Measurements from ENCODE around the gene CNN1. TPM values are rescaled to one million over a fixed set of nuclear protein-coding genes. Genes with fewer than 3 reads are reported as not detected.

CNN1 gene
- polyA plus RNA-seq, 1 of the 3 experiments (the other 2 are of a cell fraction), result 4.6 TPM

- no peaks in the 10 kb centered on the region for H3K9me3 ChIP-seq
- H3K4me3 ChIP-seq (ENCODE audit: low read depth in 2 of 2, low read length in 1 of 2), result no peak overlapping the region
- no peak overlapping the region for H3K9ac ChIP-seq
- H3K27ac ChIP-seq (ENCODE audit: low read depth in 2 of 2, low read length in 1 of 2), result no peak overlapping the region
- H2AFZ ChIP-seq (ENCODE audit: low read depth), result no peak overlapping the region
- H3F3A ChIP-seq (replicated peaks; ENCODE audit: insufficient read depth), result no peaks in the 10 kb centered on the region
- no peaks in the 10 kb centered on the region for H3K27me3 ChIP-seq (ENCODE audit: insufficient read depth)
- DNase-seq, result peak; percentile 78
- ChIA-PET CTCF (interaction anchor here (0.7 to 2.0 kb wide), 5 partner anchors 9 to 116 kb away, joined by 3 to 10 read pairs (median 5); partner anchors contain the start of gene PRKCSH), POLR2A (interaction anchor here (0.5 to 1.7 kb wide), 4 partner anchors 21 to 46 kb away, joined by 3 to 4 read pairs (median 4); no protein-coding TSS in a partner anchor)
- TF ChIP-seq RAD21 (IDR thresholded peaks at IDR 0.05; ENCODE audit: low read length) (peak; percentile 37; the same call in 1 of the 2 replicates), FOXJ3 (CRISPR knock-in tag; IDR thresholded peaks at IDR 0.05) (no peak), SMC3 (IDR thresholded peaks at IDR 0.05; ENCODE audit: low read depth, low read length) (no peak; the same call in 1 of the 2 replicates), CTCF (IDR thresholded peaks at IDR 0.05) (peak; percentile 50)
- no peaks in the 10 kb centered on the region; a peak in 1 of 4 replicates for H3K4me1 ChIP-seq (ENCODE audit: control insufficient read depth in 1 of 2, insufficient read depth in 2 of 2, low read depth in 1 of 2, low read length in 1 of 2)
- peaks cover 13% of the 10 kb centered on the region for H4K20me1 ChIP-seq (ENCODE audit: insufficient read depth)
- H3K79me2 ChIP-seq (ENCODE audit: insufficient read depth), result peaks cover 25% of the 10 kb centered on the region
- H3K4me2 ChIP-seq, result no peak overlapping the region
- no peaks in the 10 kb centered on the region for H3K9me2 ChIP-seq
- WGBS (ENCODE audit: low lambda C conversion rate), result 90% methylated on average over 19 of the region's 26 CpGs
- H3K36me3 ChIP-seq (replicated peaks in 1 of 2; ENCODE audit: control insufficient read depth in 1 of 2, insufficient read depth in 2 of 2, low read length in 1 of 2), result peaks cover 3 to 21% of the 10 kb centered on the region in 2 experiments
Observed at GRCh38 chr19:11551603-11552235, 13.1 kb downstream of the CNN1 start.

DNA sequence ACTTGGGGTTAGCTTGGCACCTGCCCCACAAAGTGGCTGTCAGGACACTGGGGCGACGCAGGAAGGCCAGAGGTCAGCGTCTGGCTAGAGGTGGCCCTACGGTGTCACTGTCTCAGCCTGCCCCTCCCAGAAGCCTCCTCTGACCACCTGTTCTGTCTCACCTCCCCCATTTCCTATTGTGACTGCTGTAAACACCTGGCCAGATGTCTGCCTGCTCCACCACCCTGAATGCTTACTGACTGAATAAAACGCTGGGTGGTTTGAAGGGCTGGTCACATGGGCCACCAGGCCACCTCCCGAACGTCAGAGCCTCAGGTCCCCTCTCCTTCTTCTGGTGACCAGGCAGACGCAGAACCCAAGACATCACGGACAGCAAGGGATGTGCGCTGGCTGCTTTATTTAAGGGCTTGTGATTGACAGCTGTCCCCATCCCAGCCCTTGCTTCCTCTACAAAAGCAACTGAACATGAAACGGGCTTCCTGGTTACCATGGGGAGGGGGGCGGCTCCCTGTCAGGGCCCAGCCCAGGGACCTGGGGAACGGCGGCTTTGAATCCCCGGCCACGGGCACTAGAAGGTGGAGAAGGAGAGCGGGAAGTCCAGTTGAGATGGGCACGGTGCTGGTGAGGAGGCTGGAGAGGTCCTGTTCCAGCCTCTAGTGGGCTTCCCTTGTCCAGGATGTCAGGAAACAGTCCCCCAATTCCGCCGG is 14.2 kb downstream of the CNN1 start:
- peaks cover 3 to 21% of the 10 kb centered on the region in 2 experiments for H3K36me3 ChIP-seq (replicated peaks in 1 of 2; ENCODE audit: control insufficient read depth in 1 of 2, insufficient read depth in 2 of 2, low read length in 1 of 2)
- H3K9me3 ChIP-seq, result no peaks in the 10 kb centered on the region
- no peak for DNase-seq
- ChIA-PET POLR2A (interaction anchor here (1.2 kb wide), 1 partner anchor 45 kb away, joined by 3 read pairs; no protein-coding TSS in a partner anchor), CTCF (interaction anchor here (0.7 to 2.0 kb wide), 5 partner anchors 8 to 117 kb away, joined by 3 to 10 read pairs (median 5); partner anchors contain the start of gene PRKCSH)
- no peak overlapping the region for H2AFZ ChIP-seq (ENCODE audit: low read depth)
- H3K9me2 ChIP-seq, result no peaks in the 10 kb centered on the region
- peaks cover 36% of the 10 kb centered on the region for H3K79me2 ChIP-seq (ENCODE audit: insufficient read depth)
- no peak overlapping the region for H3K4me2 ChIP-seq
- H3K4me1 ChIP-seq (ENCODE audit: control insufficient read depth in 1 of 2, insufficient read depth in 2 of 2, low read depth in 1 of 2, low read length in 1 of 2), result peaks cover 2 to 5% of the 10 kb centered on the region in 2 experiments; a peak in 1 of 4 replicates
- no peak overlapping the region for H3K27ac ChIP-seq (ENCODE audit: low read depth in 2 of 2, low read length in 1 of 2)
- TF ChIP-seq, protein P1, sequence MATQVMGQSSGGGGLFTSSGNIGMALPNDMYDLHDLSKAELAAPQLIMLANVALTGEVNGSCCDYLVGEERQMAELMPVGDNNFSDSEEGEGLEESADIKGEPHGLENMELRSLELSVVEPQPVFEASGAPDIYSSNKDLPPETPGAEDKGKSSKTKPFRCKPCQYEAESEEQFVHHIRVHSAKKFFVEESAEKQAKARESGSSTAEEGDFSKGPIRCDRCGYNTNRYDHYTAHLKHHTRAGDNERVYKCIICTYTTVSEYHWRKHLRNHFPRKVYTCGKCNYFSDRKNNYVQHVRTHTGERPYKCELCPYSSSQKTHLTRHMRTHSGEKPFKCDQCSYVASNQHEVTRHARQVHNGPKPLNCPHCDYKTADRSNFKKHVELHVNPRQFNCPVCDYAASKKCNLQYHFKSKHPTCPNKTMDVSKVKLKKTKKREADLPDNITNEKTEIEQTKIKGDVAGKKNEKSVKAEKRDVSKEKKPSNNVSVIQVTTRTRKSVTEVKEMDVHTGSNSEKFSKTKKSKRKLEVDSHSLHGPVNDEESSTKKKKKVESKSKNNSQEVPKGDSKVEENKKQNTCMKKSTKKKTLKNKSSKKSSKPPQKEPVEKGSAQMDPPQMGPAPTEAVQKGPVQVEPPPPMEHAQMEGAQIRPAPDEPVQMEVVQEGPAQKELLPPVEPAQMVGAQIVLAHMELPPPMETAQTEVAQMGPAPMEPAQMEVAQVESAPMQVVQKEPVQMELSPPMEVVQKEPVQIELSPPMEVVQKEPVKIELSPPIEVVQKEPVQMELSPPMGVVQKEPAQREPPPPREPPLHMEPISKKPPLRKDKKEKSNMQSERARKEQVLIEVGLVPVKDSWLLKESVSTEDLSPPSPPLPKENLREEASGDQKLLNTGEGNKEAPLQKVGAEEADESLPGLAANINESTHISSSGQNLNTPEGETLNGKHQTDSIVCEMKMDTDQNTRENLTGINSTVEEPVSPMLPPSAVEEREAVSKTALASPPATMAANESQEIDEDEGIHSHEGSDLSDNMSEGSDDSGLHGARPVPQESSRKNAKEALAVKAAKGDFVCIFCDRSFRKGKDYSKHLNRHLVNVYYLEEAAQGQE (IDR thresholded peaks at IDR 0.05; ENCODE audit: low read depth, low read length), result no peak
- TF ChIP-seq FOXJ3 (CRISPR knock-in tag; IDR thresholded peaks at IDR 0.05), result no peak
- no peaks in the 10 kb centered on the region for H3K27me3 ChIP-seq (ENCODE audit: insufficient read depth)
- H3K4me3 ChIP-seq (ENCODE audit: low read depth in 2 of 2, low read length in 1 of 2), result no peak overlapping the region
- H3K9ac ChIP-seq, result no peak overlapping the region
- H4K20me1 ChIP-seq (ENCODE audit: insufficient read depth), result peaks cover 21% of the 10 kb centered on the region
- no peaks in the 10 kb centered on the region for H3F3A ChIP-seq (replicated peaks; ENCODE audit: insufficient read depth)
- 94% methylated on average over 20 of the region's 20 CpGs for WGBS (ENCODE audit: low lambda C conversion rate)
